Hematopoietic multipotent progenitor cell treated with erythropoietin and hydrocortisone succinate and interleukin-3 and kit ligand, for 6 days (in vitro differentiated cells): Measurements from ENCODE around the gene GSG1L.
A peak's percentile ranks its signal among the peaks of the same experiment; 100 is the strongest.

Source experiments
- DNase-seq: peaks from one replicate; pipeline ENCODE4 v3.0.0-alpha.2; 2015

Gene GSG1L

DNA sequence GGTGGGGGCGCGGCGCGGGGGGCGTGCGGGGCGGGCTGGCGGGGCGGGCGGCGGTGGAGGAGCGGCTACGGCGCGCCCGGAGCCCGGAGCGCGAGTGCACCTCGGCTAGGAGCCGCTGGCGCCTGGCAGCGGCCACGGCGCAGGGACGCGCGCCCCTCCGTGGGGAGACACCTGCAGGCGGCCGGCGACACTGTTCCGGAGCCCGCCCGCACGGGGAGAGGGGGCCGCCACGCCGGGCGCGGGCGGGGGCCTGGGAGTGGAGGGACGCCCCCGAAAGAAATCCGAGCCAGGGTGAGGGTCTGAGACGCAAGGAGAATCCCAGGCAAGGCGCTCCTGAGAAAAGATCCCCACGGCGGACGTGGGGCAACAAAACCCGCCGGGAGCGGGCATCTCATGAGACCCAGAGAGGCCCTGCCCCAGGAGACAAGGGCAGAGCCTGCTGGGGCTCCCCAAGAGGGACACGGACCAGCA is at the start of gene GSG1L:
GSG1L (minus strand) TSS at position 124 of the 471 bp plus-strand sequence. CDS start 290 bp downstream, outside the sequence.
- peak; percentile 24 for DNase-seq

GRCh38 chr16:28112908-28113307 is 49.4 kb upstream of the GSG1L start:
- DNase-seq = no peak

DNA sequence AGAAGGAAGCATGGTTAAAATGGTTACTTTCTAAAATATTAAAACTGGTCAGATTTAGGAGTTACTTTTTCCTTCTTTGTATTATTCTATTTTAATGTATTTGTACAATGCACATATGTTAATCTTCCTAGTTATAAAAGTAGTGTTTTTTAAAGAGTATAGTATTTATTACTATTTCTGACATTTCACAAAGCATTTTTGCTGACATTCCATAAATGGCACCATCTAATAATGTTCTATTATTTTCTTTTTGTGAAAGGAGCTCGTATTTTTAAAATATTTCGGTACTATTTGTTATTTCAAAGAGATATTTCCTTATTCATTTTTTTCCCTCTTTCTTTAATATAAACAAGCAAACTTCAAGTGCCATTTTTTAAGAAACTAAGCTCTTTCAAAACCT is 47.5 kb upstream of the GSG1L start:
- no peak for DNase-seq

- peak; percentile 89 for DNase-seq
Observed at GRCh38 chr16:28110479-28110878, 47.0 kb upstream of the GSG1L start.

GRCh38 chr16:28110074-28110473 is 46.6 kb upstream of the GSG1L start:
- no peak for DNase-seq

DNA sequence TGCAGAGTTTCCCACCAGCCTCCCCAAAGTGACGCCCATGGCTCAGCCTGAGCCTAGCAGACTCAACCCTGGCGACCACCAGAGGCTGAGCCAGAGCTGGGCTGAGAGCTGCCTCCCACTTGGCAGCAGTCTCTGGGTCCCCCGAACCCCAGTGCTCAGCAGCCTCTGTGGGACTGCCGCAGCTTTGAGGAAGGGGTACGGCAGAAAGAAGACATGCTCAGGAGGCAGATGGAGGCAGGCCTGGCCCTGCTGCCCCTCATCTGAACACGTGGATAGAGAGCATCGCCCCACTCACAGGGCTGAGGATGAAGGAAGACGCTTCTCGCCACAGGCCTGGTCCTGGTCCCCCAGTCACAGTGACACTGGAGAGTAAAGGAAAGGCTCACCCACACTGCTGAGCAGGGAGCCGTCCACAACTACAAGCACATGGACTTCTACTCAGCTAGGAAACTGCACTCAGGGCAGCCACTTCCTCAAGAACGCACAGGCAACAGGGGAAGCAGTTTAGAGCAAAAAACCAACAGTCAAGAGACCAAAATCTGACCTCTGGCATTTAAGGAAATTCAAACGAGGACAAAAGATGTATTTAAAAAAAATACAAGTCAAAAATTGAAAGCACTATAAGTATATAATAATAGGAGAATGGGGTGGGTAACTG is 45.2 kb upstream of the GSG1L start:
- peak; percentile 22 for DNase-seq

DNA sequence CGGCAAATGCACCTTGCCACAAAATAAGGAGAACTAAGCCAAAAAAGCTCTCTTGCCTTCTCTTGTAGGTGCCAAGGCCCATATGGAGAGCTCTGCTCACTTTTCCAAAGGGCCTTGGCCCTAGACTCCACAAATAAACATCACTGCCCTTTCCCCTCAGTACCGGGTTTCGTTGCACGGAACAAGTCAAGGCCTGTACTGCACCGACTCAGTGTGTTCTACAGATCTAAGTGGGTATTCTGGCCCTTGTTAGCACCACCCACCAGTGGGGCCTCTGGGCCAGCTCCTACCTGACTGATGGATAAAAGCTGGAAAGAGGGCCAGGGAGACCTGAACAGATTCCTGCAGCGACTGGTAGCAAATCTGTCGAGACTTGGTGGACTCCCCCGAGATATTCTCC is 43.7 kb upstream of the GSG1L start:
- no peak for DNase-seq

DNA sequence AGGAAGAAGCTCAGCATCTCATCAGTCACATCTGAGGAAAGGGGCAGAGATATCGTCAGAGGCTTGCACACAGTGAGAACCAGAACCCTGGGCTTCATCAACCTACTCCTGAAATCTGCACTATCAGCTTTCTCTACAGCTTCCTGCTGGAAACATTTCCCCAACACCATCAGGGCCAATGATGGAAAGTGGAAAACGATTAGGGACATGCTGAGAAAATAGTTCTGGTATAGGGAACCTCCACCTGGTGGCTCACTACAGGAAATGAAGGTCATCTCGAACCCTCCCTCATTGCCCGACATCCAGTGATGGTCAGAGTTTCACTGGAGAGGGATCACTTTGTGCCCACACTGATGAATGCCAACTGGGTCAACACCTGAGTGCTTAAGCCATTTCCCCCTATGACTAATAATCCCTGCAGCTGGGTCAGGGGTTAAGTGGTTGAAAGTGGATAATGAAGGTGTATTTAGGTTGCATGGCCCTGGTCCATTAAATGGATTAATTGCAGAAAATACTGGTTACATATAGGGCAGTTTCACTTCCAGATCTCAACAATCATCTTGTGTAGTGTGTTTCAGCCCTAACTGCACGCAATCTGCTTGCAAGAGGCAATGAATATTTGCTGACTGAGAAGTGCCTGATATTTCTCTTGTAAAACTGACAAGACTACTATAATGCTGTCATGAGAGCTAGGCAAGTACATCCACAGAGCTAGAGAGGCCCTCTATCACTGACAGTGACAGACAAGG is 43.1 kb upstream of the GSG1L start:
- no peak for DNase-seq

GRCh38 chr16:28105954-28106353 is 42.4 kb upstream of the GSG1L start:
- DNase-seq = no peak

DNA sequence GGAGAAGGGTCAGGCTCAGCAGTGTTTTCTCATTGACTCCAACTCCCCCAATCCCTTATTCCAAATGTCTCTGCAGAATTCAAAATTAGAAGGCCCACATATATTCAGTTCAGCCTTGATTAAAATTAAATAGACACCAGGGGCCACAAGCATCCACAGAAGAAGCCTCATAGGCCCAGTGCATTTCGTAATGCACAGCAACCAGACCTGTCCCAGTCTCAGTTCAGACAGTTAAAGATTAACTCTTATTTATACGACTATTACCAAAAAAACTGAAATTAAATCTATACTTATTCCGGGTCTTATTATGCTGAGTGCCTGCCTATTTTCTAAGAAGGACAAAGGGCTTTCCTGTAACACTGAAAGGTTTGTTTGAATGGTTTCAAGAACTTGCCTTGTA is 41.8 kb upstream of the GSG1L start:
- no peak for DNase-seq

GRCh38 chr16:28104404-28104803 is 40.9 kb upstream of the GSG1L start:
- DNase-seq = no peak

DNA sequence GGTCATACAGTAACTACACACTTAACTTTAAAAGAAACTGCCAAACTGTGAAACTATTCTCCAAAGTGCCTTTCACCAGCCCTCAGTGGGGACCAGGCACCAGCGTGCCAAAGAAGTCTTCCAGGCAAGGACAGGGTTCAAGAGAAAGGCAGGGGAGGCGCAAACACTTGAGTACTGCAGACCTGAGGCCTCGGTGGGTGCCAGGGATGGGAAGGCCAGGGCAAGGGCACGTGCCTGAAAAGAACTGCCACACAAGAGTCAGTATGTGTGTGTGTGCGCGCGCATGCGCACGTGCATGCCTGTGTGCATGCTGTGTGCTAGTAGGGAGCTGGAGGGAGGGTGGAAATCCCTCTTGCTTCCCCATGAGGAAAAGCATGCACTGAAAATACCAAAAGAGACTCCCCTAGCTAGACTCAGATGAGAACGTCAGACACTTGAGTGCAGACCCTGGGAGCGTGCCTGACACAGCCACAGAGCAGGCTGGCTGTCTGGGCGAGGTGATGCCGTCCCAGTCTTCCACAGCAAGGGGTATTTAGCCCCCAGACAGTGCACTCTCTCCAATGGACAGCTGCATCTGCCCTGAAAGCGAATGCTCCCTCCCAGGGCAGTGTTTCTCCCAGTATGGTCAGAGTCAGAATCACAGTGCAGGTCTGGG is 40.1 kb upstream of the GSG1L start:
- DNase-seq = no peak

DNA sequence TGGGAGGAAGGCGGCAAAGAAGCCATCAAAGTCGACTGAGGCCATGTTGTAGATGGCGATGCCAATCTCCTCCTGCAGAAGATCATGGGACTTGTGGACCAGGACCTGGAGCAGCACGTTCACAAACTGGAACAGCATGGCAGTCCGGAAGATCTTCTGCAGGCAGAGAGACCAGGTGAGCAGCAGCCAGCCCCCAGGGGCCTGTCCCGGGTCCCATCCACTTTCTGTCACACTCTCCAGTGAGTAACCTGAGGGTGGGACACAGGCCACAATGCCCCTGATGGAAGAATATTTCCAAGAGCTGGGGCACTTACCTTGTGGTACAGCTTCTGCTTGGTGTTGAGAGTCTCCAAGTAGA is 38.0 kb upstream of the GSG1L start:
- no peak for DNase-seq

- DNase-seq = no peak
Observed at GRCh38 chr16:28100810-28101532, 37.5 kb upstream of the GSG1L start.

DNA sequence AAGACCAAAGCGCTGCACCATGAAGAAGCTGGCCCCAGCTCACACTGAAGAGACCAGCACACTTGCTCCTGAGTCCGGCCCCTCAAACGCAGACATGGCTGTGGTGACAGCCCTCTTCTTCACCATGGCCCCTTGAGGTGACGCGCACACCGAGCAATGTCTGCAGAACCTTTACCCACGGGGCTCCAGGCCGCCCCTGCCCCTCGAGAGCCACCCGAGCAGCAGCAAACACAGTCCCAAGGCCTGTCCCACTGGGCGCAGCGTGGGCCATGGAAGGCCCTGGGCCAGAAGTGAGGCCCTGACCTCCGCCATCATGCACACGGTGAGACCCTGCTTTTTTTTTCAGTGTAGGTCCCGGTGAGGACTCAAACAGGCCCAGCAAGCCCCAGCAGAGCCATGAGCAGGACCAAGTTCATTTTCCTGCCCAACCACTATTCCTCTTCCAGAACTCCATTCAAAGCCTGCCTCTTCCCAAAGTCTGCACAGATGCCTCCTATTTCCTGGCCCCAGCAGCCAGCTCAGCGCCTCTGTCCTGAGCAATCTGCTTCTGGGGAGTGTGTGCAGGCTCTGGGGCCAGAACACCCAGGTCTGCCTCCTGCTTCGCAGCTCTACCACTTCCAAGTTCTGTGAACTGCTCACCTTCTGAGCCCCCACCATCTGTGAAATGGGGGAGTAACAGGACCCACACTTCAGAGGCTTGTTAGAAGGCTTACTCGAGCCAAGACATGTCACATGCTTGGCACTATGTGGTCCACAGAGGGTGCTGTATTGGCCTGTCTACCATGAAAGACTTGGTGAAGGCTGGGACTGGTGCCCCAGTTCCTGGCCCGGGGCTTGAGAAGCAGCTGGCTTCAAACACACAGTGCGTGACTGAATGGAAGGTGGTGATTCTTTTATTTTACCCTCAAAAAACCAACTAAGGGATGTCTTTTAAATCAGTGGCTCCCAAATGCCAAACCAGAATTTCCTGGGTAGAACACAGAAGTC is 35.7 kb upstream of the GSG1L start:
- no peak for DNase-seq

- DNase-seq = no peak
Observed at GRCh38 chr16:28098171-28098958, 34.9 kb upstream of the GSG1L start.

DNA sequence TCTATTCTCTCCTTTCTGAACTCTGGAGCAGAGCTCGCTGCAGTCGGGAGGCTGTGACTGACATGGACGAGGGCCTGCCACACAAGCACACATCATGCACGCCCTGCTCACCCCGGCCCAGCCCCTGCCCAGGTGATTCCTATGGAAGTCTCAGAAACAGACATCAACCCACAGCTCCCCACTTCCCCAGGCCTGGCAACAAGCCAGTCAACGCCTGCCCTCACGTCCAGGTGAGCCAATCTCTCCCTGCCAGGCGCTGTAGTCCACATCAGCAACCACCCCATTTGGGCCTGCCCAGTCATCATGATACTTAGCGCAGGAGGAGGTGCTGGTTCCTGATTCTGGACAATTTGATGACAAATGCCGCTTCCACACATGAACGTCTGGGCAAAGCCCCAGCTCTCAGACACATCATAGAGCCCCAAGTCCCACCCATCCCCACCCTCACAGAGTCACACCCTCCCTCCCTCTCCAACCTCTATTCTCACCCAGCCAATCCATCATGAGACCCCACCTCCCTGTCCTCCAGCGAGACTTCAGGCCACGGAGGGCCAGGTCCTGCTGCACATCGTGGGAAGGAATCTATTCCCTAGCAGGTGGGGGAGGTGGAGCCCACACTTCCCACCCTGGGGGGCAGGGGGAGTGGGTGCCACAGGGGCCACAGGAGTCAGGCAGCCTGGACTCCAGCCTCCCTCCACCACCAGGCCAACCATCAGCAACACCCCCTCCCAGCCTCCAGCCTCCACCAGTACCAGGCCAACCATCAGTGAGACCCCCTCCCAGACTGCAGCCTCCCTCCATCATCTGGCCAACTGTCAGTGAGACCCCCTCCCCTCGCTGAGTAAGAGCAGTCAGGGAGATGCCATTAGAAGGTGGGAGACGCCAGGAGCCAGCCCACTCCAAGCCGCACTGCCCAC is 33.7 kb upstream of the GSG1L start:
- no peak for DNase-seq

DNA sequence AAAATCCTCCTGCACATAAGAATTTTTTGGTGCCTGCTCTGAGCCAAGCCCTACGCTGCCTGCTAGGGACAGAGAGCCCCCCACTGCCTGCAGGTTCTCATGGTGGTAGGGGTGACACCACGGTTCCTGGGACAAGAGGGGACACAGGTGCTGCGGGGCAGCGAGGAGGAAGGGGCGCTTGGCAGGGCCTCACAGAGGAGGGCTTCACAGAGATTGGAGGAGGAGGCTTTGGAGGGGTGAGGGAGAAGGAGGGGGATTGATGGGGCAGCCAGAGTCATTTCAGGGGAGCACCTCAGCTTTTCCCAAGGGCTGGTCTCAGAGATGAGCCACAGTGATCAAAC is 29.8 kb upstream of the GSG1L start:
- no peak for DNase-seq

GRCh38 chr16:28092721-28093384 is 29.3 kb upstream of the GSG1L start:
- no peak for DNase-seq

DNA sequence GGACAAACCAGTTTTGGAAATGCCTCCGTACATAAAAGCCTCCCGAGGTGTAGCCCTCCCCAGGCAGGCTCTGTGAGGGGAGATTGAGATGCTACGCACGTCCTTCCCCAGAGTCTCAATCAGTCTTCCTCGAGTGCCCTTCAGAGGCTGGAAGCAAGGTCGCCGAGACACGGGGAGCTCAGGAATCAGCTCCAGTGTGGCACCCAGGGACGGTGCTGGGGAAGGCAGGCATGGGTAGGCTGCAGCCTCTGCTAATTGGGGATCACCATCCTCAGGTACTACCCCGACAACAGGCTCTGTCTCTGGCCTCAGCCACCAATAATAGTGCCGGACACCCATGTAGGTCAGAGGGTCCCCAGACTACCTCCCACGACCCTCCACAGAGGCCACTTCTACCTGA is 28.1 kb upstream of the GSG1L start:
- no peak for DNase-seq
